ENCODE measurements around the gene NEURL2.

NEURL2 gene

GRCh38 chr20:45857114-45857881, 33.7 kb downstream of the NEURL2 start, which contains the start of the genes ACOT8 and ZSWIM3:
ACOT8 (minus strand) TSS chr20:45857392; CDS start chr20:45857315, 77 bp downstream.
ZSWIM3 (plus strand) TSS chr20:45857614; CDS start chr20:45857826, 212 bp downstream.
- H3K27me3 Mint-ChIP-seq = no peaks in the 10 kb centered on the region
- no peaks in the 10 kb centered on the region for H3K9me3 Mint-ChIP-seq (ENCODE audit: low read depth)
- peak within 1 kb of the TSS; percentile 97 for H3K27ac Mint-ChIP-seq
- H3K4me3 Mint-ChIP-seq = peak within 1 kb of the TSS; percentile 99
- H3K36me3 Mint-ChIP-seq = peaks cover 7% of the 10 kb centered on the region
- H3K4me1 Mint-ChIP-seq (ENCODE audit: low read depth) = peaks cover 52% of the 10 kb centered on the region

- Mint-ChIP-seq H3K9me3 (ENCODE audit: low read depth) (no peaks in the 10 kb centered on the region), H3K36me3 (peaks cover 7% of the 10 kb centered on the region), H3K4me1 (ENCODE audit: low read depth) (peaks cover 40% of the 10 kb centered on the region)
These were observed 37.5 kb downstream of the NEURL2 start for GRCh38 chr20:45853484-45853883.

DNA sequence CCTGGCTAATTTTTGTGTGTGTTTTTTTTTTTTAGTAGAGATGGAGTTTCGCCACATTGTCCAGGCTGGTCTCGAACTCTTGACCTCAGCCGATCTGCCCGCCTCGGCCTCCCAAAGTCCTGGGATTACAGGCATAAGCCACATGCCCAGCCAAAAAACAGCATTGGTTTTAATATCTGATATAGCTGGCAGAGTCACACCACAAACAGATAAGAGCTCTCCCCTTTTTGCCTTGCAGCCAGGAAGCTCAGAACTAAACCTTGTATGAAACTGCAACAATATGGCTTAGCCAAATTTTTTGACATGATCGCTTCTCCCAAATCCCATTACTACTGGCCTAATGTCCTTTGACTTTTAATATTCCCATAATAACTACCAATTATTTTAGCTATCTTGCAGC, 38.7 kb downstream of the NEURL2 start:
- H3K27ac Mint-ChIP-seq = no peak overlapping the region
- peaks cover 7% of the 10 kb centered on the region for H3K36me3 Mint-ChIP-seq
- no peak overlapping the region for H3K4me3 Mint-ChIP-seq
- H3K4me1 Mint-ChIP-seq (ENCODE audit: low read depth) = peaks cover 30% of the 10 kb centered on the region
- no peaks in the 10 kb centered on the region for H3K9me3 Mint-ChIP-seq (ENCODE audit: low read depth)
- H3K27me3 Mint-ChIP-seq = no peaks in the 10 kb centered on the region

More at GRCh38 chr20:45853484-45853883, 37.5 kb downstream of the NEURL2 start:
- no peak overlapping the region for H3K27ac Mint-ChIP-seq
- H3K4me3 Mint-ChIP-seq = no peak overlapping the region
- H3K27me3 Mint-ChIP-seq = no peaks in the 10 kb centered on the region

- Mint-ChIP-seq H3K9me3 (ENCODE audit: low read depth) (no peaks in the 10 kb centered on the region), H3K27me3 (no peaks in the 10 kb centered on the region), H3K36me3 (peaks cover 7% of the 10 kb centered on the region), H3K27ac (no peak overlapping the region), H3K4me1 (ENCODE audit: low read depth) (peaks cover 28% of the 10 kb centered on the region), H3K4me3 (no peak overlapping the region)
These were observed 39.5 kb downstream of the NEURL2 start for GRCh38 chr20:45851501-45851900.

DNA sequence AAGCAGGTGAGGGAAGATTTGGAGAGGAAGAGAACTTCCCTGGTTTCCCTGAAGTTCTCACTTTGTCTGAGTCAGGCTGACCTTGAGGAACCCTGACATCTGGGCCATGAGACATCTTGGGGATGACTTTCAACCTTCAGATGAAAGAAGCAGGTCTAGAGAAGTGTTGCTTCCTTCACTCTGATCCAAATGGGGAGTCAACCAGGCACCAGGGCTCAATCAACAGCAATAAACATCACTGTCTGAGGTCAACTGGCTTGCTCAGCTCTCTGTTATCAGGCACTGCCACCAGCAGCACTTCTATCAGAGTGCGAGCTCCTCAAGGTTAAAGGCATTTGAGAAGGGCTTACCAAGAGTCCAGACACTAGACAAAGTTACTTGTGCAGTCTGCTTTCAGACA, 40.1 kb downstream of the NEURL2 start:
- Mint-ChIP-seq H3K9me3 (ENCODE audit: low read depth) (no peaks in the 10 kb centered on the region), H3K27me3 (no peaks in the 10 kb centered on the region), H3K4me3 (no peak overlapping the region), H3K27ac (no peak overlapping the region), H3K36me3 (peaks cover 7% of the 10 kb centered on the region), H3K4me1 (ENCODE audit: low read depth) (peaks cover 24% of the 10 kb centered on the region)

GRCh38 chr20:45850238-45850637, 40.8 kb downstream of the NEURL2 start:
- Mint-ChIP-seq H3K9me3 (ENCODE audit: low read depth) (no peaks in the 10 kb centered on the region), H3K27ac (peak overlapping the region; percentile 10), H3K36me3 (peaks cover 7% of the 10 kb centered on the region), H3K4me3 (no peak overlapping the region), H3K27me3 (no peaks in the 10 kb centered on the region), H3K4me1 (ENCODE audit: low read depth) (peaks cover 18% of the 10 kb centered on the region)

- Mint-ChIP-seq H3K9me3 (ENCODE audit: low read depth) (no peaks in the 10 kb centered on the region), H3K4me3 (no peak overlapping the region), H3K27me3 (no peaks in the 10 kb centered on the region), H3K27ac (no peak overlapping the region), H3K4me1 (ENCODE audit: low read depth) (peaks cover 10% of the 10 kb centered on the region), H3K36me3 (peaks cover 7% of the 10 kb centered on the region)
These were observed 41.9 kb downstream of the NEURL2 start for GRCh38 chr20:45848969-45849582.

DNA sequence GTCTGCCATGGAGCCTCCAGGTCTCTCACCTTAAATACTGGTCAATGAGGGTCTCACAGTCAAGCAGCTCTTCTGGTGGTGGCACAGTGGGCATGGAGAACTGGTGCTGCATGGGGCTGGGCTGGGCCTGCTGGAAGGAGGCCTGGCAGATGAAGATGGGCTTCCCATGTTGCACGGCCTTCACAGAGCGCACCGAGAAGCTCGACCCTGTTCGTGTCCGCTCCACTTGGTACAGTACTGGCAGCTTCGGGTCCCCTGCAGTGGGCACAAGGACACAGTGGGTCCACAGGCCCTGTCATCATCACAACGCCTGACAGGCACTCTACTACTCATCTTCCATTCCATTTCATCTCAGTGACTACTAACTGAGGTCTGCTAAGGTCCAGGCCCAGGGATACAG, 42.6 kb downstream of the NEURL2 start:
- Mint-ChIP-seq H3K27ac (no peak overlapping the region), H3K9me3 (ENCODE audit: low read depth) (no peaks in the 10 kb centered on the region), H3K27me3 (no peaks in the 10 kb centered on the region), H3K4me3 (no peak overlapping the region), H3K4me1 (ENCODE audit: low read depth) (peaks cover 3% of the 10 kb centered on the region), H3K36me3 (peaks cover 7% of the 10 kb centered on the region)

- Mint-ChIP-seq H3K4me3 (no peak overlapping the region), H3K9me3 (ENCODE audit: low read depth) (no peaks in the 10 kb centered on the region), H3K4me1 (ENCODE audit: low read depth) (peaks cover 2% of the 10 kb centered on the region), H3K36me3 (peaks cover 2% of the 10 kb centered on the region), H3K27ac (no peak overlapping the region), H3K27me3 (no peaks in the 10 kb centered on the region)
These were observed 45.6 kb downstream of the NEURL2 start for GRCh38 chr20:45845452-45845851.

DNA sequence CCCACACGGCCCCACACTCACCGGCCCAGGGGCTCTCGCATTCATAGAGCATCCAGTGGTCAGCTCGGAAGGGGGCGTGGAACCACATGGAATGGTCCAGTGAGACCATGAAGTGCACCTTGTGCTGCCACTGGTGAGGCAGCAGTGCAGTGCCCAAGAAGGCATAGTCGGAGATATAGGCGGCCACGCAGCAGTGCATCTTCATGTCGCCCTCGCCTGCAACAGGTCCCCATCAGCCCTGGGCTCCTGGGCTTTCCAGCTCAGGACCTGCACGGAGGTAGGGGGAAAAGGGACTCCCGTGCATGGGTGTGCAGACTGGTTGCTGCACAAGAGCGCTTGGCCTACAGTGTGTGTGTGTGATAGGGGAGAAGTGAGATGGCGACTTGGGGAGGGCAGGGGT, 47.5 kb downstream of the NEURL2 start:
- Mint-ChIP-seq H3K36me3 (no peaks in the 10 kb centered on the region), H3K27ac (no peak overlapping the region), H3K27me3 (no peaks in the 10 kb centered on the region), H3K9me3 (ENCODE audit: low read depth) (no peaks in the 10 kb centered on the region), H3K4me1 (ENCODE audit: low read depth) (no peaks in the 10 kb centered on the region), H3K4me3 (no peak overlapping the region)

DNA sequence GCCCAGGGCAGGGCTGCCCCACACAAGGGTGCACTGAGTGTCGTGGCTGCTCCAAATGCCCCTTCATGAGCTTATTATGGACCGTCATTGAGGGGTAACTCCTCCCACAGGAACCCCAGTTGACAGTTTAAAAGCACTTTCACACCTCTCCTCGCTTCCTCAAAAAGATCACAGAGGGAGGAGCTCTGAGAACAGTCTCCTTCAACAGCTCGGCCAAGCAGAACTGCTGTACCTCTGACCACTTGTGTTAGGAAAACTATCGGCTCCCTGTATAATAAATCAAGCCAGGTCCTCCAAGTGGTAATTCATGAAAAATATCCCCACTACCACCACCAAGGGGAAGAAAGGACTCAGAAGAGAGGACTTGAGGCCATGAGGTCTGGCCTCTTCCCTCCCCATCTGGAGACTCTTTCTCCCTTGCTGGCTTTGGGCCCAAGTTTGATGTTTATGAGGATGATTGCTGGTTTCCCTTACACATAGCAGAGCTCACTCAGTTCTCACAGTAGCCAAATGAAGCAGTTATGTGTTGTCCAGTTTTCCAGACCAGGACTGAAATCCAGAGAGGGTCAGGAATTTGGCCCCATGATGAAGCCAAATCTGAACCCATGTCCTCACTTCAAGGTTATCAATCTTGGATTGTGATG, 48.7 kb downstream of the NEURL2 start:
- Mint-ChIP-seq H3K4me1 (ENCODE audit: low read depth) (no peaks in the 10 kb centered on the region), H3K36me3 (no peaks in the 10 kb centered on the region), H3K27ac (no peak overlapping the region), H3K27me3 (no peaks in the 10 kb centered on the region), H3K9me3 (ENCODE audit: low read depth) (no peaks in the 10 kb centered on the region), H3K4me3 (no peak overlapping the region)

GRCh38 chr20:45841407-45842129, 49.4 kb downstream of the NEURL2 start:
- Mint-ChIP-seq H3K9me3 (ENCODE audit: low read depth) (no peaks in the 10 kb centered on the region), H3K27me3 (no peaks in the 10 kb centered on the region), H3K4me3 (no peak overlapping the region), H3K36me3 (no peaks in the 10 kb centered on the region), H3K27ac (no peak overlapping the region), H3K4me1 (ENCODE audit: low read depth) (no peaks in the 10 kb centered on the region)

DNA sequence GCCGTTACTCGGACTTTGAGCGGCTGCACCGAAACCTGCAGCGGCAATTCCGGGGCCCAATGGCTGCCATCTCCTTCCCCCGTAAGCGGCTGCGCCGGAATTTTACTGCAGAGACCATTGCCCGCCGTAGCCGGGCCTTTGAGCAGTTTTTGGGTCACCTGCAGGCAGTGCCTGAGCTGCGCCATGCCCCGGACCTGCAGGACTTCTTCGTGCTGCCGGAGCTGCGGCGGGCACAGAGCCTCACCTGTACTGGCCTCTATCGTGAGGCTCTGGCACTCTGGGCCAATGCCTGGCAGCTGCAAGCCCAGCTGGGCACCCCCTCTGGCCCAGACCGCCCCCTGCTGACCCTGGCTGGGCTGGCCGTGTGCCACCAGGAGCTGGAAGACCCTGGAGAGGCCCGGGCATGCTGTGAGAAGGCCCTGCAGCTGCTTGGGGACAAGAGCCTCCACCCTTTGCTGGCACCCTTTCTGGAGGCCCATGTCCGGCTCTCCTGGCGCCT, 50.3 kb downstream of the NEURL2 start:
- Mint-ChIP-seq H3K36me3 (no peaks in the 10 kb centered on the region), H3K9me3 (ENCODE audit: low read depth) (no peaks in the 10 kb centered on the region), H3K4me3 (no peak overlapping the region)

More for the DNA sequence above, 50.3 kb downstream of the NEURL2 start:
- H3K27ac Mint-ChIP-seq = no peak overlapping the region
- H3K27me3 Mint-ChIP-seq = no peaks in the 10 kb centered on the region
- H3K4me1 Mint-ChIP-seq (ENCODE audit: low read depth) = no peaks in the 10 kb centered on the region
